HG02970 (cell line): ENCODE data around the gene TBX1.
"Not testable (repeated sequence)": the region's sequence is repeated elsewhere in the genome, so short reads cannot be mapped to it uniquely, and the experiment has no call there.

ENCODE experiments used
- ATAC-seq: cut with Tn5 transposase; IDR thresholded peaks from one replicate; pipeline ENCODE4 v1.9.1; 2021; ENCODE audit warnings: mild to moderate bottlenecking, moderate library complexity, moderate number of reproducible peaks; ENCODE audit not compliant: unreplicated experiment, low FRiP score

The TBX1 gene

GRCh38 chr22:19722982-19723231, 37.7 kb upstream of the TBX1 start:
- no peak for ATAC-seq

- no peak for ATAC-seq
Observed at GRCh38 chr22:19723232-19723982, 37.2 kb upstream of the TBX1 start, which contains the start of gene GP1BB. GP1BB (plus strand) TSS chr22:19723539; CDS start chr22:19723570, 31 bp downstream.

- ATAC-seq: no peak
Observed at GRCh38 chr22:19723983-19724827, 36.4 kb upstream of the TBX1 start.

- no peak for ATAC-seq
Observed at GRCh38 chr22:19724927-19725661, 35.5 kb upstream of the TBX1 start.

GRCh38 chr22:19726064-19726788, 34.4 kb upstream of the TBX1 start:
- not testable (repeated sequence) for ATAC-seq

GRCh38 chr22:19727310-19728150, 33.0 kb upstream of the TBX1 start:
- ATAC-seq: no peak

GRCh38 chr22:19728271-19728670, 32.3 kb upstream of the TBX1 start:
- ATAC-seq: no peak

- ATAC-seq: no peak
Observed at GRCh38 chr22:19728836-19729235, 31.7 kb upstream of the TBX1 start.

- no peak for ATAC-seq
Observed at GRCh38 chr22:19729507-19729906, 31.1 kb upstream of the TBX1 start.

- no peak for ATAC-seq
Observed at GRCh38 chr22:19730198-19730597, 30.4 kb upstream of the TBX1 start.

GRCh38 chr22:19730655-19731360, 29.8 kb upstream of the TBX1 start:
- ATAC-seq: peak; percentile 58

- ATAC-seq: no peak
Observed at GRCh38 chr22:19731361-19732135, 29.0 kb upstream of the TBX1 start.

GRCh38 chr22:19732403-19733113, 28.0 kb upstream of the TBX1 start:
- no peak for ATAC-seq

GRCh38 chr22:19733755-19734154, 26.8 kb upstream of the TBX1 start:
- ATAC-seq: no peak

GRCh38 chr22:19734163-19734562, 26.4 kb upstream of the TBX1 start:
- no peak for ATAC-seq

GRCh38 chr22:19734837-19735382, 25.7 kb upstream of the TBX1 start:
- ATAC-seq: no peak
